ENCODE results near the gene PITPNC1. TPM values are rescaled to one million over a fixed set of nuclear protein-coding genes. Genes with fewer than 3 reads are reported as not detected.
"Not testable (repeated sequence)": the region's sequence is repeated elsewhere in the genome, so short reads cannot be mapped to it uniquely, and the experiment has no call there.

PITPNC1 gene
- total RNA-seq, 1 experiment from 2014 or later: 37.5 TPM

DNA sequence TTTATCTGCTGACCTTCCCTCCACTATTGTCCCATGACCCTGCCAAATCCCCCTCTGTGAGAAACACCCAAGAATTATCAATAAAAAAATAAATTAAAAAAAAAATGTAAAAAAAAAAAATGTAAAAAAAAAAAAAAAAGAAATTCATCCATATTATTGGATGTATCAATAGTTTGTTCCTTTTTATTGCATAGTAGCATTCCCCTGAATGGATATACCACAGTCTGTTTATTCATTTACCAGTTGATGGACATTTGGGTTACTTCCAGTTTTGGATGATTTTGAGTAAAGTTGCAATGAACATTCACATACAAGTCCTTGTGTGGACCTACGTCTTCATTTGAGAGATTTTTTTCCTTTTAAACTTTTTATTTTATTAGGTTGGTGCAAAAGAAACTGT, 94.0 kb downstream of the PITPNC1 start:
- Histone ChIP-seq H2BK12ac (ENCODE audit: insufficient read length, low read depth, low read length) (no peak overlapping the region), H3T11ph (ENCODE audit: low read length) (no peak overlapping the region), H3K79me2 (ENCODE audit: insufficient read depth, low read length) (no peaks in the 10 kb centered on the region; the same call in 1 of the 2 replicates), H2AK5ac (ENCODE audit: insufficient read length, low read length) (no peak overlapping the region), H3K23ac (ENCODE audit: insufficient read length, low read depth, low read length) (no peak overlapping the region), H3K27me3 (ENCODE audit: insufficient read depth, low read length) (no peaks in the 10 kb centered on the region), H3K27ac (ENCODE audit: insufficient read length, low read depth, low read length) (no peak overlapping the region), H3K14ac (ENCODE audit: insufficient read depth, low read length) (no peak overlapping the region), H2BK5ac (ENCODE audit: insufficient read length, low read length) (no peak overlapping the region), H2BK120ac (ENCODE audit: low read depth, low read length, poor library complexity, severe bottlenecking) (no peak overlapping the region), H3K4ac (ENCODE audit: low read depth, low read length) (no peak overlapping the region), H3K18ac (ENCODE audit: insufficient read length, low read depth, low read length) (no peak overlapping the region), H3K4me2 (ENCODE audit: insufficient read depth, insufficient read length, low read length) (no peak overlapping the region), H4K5ac (ENCODE audit: insufficient read length, low read depth, low read length) (no peak overlapping the region), H3K9ac (ENCODE audit: extremely low read depth, insufficient read length, low read length) (no peak overlapping the region), H3K23me2 (ENCODE audit: insufficient read length, low read depth, low read length, poor library complexity, severe bottlenecking) (no peaks in the 10 kb centered on the region), H2AFZ (ENCODE audit: low read length) (no peak overlapping the region), H4K91ac (ENCODE audit: insufficient read length, low read depth, low read length) (no peak overlapping the region), H2BK15ac (ENCODE audit: low read depth, low read length) (no peak overlapping the region), H3K4me1 (ENCODE audit: insufficient read depth, low read length) (peaks cover 2% of the 10 kb centered on the region; the same call in 1 of the 2 replicates), H4K8ac (replicated peaks; ENCODE audit: insufficient read length, low read depth, low read length) (no peak overlapping the region), H3K79me1 (ENCODE audit: insufficient read depth, low read depth, low read length, poor library complexity, severe bottlenecking) (no peaks in the 10 kb centered on the region), H4K20me1 (ENCODE audit: control insufficient read depth, insufficient read depth, insufficient read length) (peaks cover 2% of the 10 kb centered on the region), H3K9me3 (ENCODE audit: control insufficient read depth, low read depth, low read length) (no peaks in the 10 kb centered on the region), H2BK20ac (ENCODE audit: low read depth, low read length, poor library complexity, severe bottlenecking) (no peak overlapping the region), H3K56ac (ENCODE audit: insufficient read length, low read depth, low read length) (no peak overlapping the region)
- Mint-ChIP-seq H3K27me3 (ENCODE audit: low read depth) (no peaks in the 10 kb centered on the region), H3K4me1 (peaks cover 49 to 51% of the 10 kb centered on the region in 2 experiments), H3K27ac (no peak overlapping the region), H3K4me3 (no peak overlapping the region), H3K9me3 (peaks cover 10 to 17% of the 10 kb centered on the region in 2 experiments), H3K36me3 (ENCODE audit: insufficient read depth in 1 of 3, low read depth in 3 of 3) (peaks cover 11 to 15% (median 13%) of the 10 kb centered on the region in 3 experiments; a peak in 6 of 7 replicates)
- no peak for DNase-seq
- TF ChIP-seq, protein P1, sequence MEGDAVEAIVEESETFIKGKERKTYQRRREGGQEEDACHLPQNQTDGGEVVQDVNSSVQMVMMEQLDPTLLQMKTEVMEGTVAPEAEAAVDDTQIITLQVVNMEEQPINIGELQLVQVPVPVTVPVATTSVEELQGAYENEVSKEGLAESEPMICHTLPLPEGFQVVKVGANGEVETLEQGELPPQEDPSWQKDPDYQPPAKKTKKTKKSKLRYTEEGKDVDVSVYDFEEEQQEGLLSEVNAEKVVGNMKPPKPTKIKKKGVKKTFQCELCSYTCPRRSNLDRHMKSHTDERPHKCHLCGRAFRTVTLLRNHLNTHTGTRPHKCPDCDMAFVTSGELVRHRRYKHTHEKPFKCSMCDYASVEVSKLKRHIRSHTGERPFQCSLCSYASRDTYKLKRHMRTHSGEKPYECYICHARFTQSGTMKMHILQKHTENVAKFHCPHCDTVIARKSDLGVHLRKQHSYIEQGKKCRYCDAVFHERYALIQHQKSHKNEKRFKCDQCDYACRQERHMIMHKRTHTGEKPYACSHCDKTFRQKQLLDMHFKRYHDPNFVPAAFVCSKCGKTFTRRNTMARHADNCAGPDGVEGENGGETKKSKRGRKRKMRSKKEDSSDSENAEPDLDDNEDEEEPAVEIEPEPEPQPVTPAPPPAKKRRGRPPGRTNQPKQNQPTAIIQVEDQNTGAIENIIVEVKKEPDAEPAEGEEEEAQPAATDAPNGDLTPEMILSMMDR (conservative IDR thresholded peaks at IDR 0.05): no peak
- no CpG with 5 or more reads among the region's 1 CpG for WGBS (ENCODE audit: extremely low coverage, insufficient read length, low lambda C conversion rate)

DNA sequence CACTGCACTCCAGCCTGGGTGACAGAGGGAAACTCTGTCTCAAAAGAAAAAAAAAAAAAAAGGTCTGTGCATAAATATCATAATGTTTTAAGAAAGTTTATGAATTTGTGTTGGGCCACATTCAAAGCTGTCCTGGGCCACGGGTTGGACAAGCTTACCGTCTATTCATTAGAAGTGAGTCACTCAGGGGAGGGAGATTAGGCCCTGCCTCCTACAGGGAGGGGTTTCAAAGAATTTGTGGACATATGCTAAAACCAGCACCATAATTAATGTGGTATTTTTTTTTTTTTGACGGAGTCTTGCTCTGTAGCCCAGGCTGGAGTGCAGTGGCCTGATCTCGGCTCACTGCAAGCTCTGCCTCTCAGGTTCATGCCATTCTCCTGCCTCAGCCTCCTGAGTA, 95.5 kb downstream of the PITPNC1 start:
- H3K79me2 ChIP-seq (ENCODE audit: insufficient read depth, low read length); H2AK5ac ChIP-seq (ENCODE audit: insufficient read length, low read length); H3K4me3 Mint-ChIP-seq: not testable (repeated sequence)

More for the DNA sequence above, 95.5 kb downstream of the PITPNC1 start:
- not testable (repeated sequence) for H3K9me3 ChIP-seq (ENCODE audit: control insufficient read depth, low read depth, low read length); H3K23ac ChIP-seq (ENCODE audit: insufficient read length, low read depth, low read length); H2BK20ac ChIP-seq (ENCODE audit: low read depth, low read length, poor library complexity, severe bottlenecking); H3K9ac ChIP-seq (ENCODE audit: extremely low read depth, insufficient read length, low read length); H3T11ph ChIP-seq (ENCODE audit: low read length); H2BK120ac ChIP-seq (ENCODE audit: low read depth, low read length, poor library complexity, severe bottlenecking); H3K27me3 Mint-ChIP-seq (ENCODE audit: low read depth); H3K27ac ChIP-seq (ENCODE audit: insufficient read length, low read depth, low read length); H3K27ac Mint-ChIP-seq; H2BK12ac ChIP-seq (ENCODE audit: insufficient read length, low read depth, low read length); H2BK5ac ChIP-seq (ENCODE audit: insufficient read length, low read length); DNase-seq; H3K4ac ChIP-seq (ENCODE audit: low read depth, low read length); H4K5ac ChIP-seq (ENCODE audit: insufficient read length, low read depth, low read length); H2BK15ac ChIP-seq (ENCODE audit: low read depth, low read length); H3K56ac ChIP-seq (ENCODE audit: insufficient read length, low read depth, low read length); H3K27me3 ChIP-seq (ENCODE audit: insufficient read depth, low read length); H3K14ac ChIP-seq (ENCODE audit: insufficient read depth, low read length); H4K91ac ChIP-seq (ENCODE audit: insufficient read length, low read depth, low read length); H4K8ac ChIP-seq (replicated peaks; ENCODE audit: insufficient read length, low read depth, low read length); H4K20me1 ChIP-seq (ENCODE audit: control insufficient read depth, insufficient read depth, insufficient read length); H3K23me2 ChIP-seq (ENCODE audit: insufficient read length, low read depth, low read length, poor library complexity, severe bottlenecking); H3K4me2 ChIP-seq (ENCODE audit: insufficient read depth, insufficient read length, low read length); H3K79me1 ChIP-seq (ENCODE audit: insufficient read depth, low read depth, low read length, poor library complexity, severe bottlenecking); H2AFZ ChIP-seq (ENCODE audit: low read length); H3K4me1 ChIP-seq (ENCODE audit: insufficient read depth, low read length); H3K18ac ChIP-seq (ENCODE audit: insufficient read length, low read depth, low read length)
- WGBS (ENCODE audit: extremely low coverage, insufficient read length, low lambda C conversion rate): no CpG with 5 or more reads among the region's 4 CpGs
- Mint-ChIP-seq H3K9me3 (peaks cover 10 to 17% of the 10 kb centered on the region in 2 experiments), H3K4me1 (peaks cover 39 to 40% of the 10 kb centered on the region in 2 experiments), H3K36me3 (ENCODE audit: insufficient read depth in 1 of 3, low read depth in 3 of 3) (peaks cover 11 to 15% (median 13%) of the 10 kb centered on the region in 3 experiments; a peak in 6 of 7 replicates)

All from H9 (cell line).